HG03139 (cell line): ENCODE measurements around the gene NDUFA13.
"Not testable (repeated sequence)": the region's sequence is repeated elsewhere in the genome, so short reads cannot be mapped to it uniquely, and the experiment has no call there.

Experiments used
- ATAC-seq: cut with Tn5 transposase; IDR thresholded peaks from one replicate; pipeline ENCODE4 v1.9.1; 2021; ENCODE audit not compliant: unreplicated experiment

Gene NDUFA13

DNA sequence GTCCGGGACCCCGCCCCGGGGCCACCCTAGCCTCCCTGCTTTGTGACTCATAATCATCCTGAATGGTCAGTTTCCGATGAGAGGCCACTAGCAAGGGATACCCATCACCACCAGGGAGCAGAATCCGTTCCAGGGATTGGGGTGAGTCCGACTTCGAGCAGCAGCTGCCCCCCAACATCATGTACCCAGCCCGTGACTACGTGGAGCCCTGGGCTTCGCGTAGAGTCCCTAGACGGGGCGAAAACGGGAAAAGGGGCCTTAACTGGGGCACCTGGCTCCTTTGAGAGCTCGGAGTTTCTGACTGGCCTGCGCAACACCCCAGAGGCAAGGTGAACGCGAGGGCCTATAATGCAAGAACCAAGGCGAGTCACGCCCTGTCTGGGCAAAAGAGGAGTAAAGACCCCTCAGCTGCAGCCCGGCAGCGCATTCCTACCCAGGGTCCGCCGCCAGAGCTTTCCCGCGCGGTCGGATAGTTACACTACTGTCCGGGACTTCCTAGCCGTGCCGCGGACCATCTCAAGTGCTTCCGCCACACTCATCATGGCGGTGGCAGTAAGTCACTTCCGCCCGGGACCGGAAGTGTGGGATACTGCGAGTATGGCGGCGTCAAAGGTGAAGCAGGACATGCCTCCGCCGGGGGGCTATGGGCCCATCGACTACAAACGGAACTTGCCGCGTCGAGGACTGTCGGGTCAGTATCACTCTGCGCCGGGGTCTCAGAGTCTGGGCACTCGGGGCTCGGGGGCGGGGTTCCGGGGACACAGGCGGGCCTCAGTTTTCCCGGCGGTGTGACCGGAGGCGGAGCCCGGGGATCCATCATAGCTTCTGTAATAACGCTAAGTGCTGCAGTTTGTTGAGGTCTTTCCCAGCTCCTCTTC is at the start of gene NDUFA13:
NDUFA13 (plus strand) TSS at position 584 of the 878 bp plus-strand sequence; CDS start at position 598, 14 bp downstream.
- ATAC-seq = peak; percentile 80

- no peak for ATAC-seq
These were observed 47.5 kb upstream of the NDUFA13 start for GRCh38 chr19:19468424-19469050.

GRCh38 chr19:19470579-19470978 is 45.4 kb upstream of the NDUFA13 start:
- no peak for ATAC-seq

- ATAC-seq = no peak
These were observed 44.3 kb upstream of the NDUFA13 start for GRCh38 chr19:19471682-19472081.

DNA sequence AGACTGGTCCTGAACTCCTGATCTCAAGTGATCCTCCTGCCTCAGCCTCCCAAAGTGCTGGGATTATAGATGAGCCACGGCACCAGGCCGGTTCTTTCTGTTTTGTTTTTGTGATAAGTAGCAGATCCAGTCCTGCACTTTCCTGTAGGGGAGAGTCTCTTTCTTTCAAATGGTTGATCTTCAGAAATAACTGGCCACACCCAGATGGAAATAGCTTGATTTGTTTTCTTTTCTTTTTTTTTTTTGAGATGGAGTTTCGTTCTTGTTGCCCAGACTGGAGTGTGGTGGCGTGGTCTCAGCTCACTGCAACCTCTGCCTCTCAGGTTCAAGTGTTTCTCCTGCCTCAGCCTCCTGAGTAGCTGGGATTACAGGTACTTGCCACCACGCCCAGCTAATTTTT is 43.9 kb upstream of the NDUFA13 start:
- ATAC-seq = not testable (repeated sequence)

GRCh38 chr19:19475015-19475765 is 40.8 kb upstream of the NDUFA13 start:
- ATAC-seq = no peak

- no peak for ATAC-seq
These were observed 39.9 kb upstream of the NDUFA13 start for GRCh38 chr19:19475849-19476828.

- no peak for ATAC-seq
These were observed 38.2 kb upstream of the NDUFA13 start for GRCh38 chr19:19477705-19478383.

DNA sequence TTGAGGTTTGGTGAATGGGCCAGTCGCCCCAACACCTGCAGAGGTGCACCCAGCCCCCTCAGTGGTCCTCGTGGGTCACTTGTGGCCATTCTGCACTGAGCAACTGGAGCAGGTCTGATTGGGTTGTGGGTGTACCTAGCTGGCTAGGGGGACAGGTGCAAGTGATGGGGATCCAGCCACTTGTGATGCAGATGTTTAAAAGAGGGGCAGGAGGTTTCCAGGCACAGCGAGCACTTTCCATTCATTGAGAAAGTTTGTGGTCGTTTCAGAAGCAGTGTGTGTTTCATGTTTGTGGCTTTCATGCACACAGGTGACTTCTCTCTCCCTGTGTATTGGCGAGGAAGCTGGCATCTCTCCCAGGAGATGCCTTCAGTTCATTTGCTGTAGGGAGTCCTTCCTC is 35.3 kb upstream of the NDUFA13 start:
- ATAC-seq = no peak

- no peak for ATAC-seq
These were observed 33.0 kb upstream of the NDUFA13 start for GRCh38 chr19:19482809-19483596.

GRCh38 chr19:19485161-19485997 is 30.6 kb upstream of the NDUFA13 start:
- ATAC-seq = no peak

GRCh38 chr19:19485998-19486290 is 30.1 kb upstream of the NDUFA13 start:
- ATAC-seq = no peak

- ATAC-seq = no peak
These were observed 29.5 kb upstream of the NDUFA13 start for GRCh38 chr19:19486343-19487076.

GRCh38 chr19:19487077-19487949 is 28.7 kb upstream of the NDUFA13 start:
- no peak for ATAC-seq

DNA sequence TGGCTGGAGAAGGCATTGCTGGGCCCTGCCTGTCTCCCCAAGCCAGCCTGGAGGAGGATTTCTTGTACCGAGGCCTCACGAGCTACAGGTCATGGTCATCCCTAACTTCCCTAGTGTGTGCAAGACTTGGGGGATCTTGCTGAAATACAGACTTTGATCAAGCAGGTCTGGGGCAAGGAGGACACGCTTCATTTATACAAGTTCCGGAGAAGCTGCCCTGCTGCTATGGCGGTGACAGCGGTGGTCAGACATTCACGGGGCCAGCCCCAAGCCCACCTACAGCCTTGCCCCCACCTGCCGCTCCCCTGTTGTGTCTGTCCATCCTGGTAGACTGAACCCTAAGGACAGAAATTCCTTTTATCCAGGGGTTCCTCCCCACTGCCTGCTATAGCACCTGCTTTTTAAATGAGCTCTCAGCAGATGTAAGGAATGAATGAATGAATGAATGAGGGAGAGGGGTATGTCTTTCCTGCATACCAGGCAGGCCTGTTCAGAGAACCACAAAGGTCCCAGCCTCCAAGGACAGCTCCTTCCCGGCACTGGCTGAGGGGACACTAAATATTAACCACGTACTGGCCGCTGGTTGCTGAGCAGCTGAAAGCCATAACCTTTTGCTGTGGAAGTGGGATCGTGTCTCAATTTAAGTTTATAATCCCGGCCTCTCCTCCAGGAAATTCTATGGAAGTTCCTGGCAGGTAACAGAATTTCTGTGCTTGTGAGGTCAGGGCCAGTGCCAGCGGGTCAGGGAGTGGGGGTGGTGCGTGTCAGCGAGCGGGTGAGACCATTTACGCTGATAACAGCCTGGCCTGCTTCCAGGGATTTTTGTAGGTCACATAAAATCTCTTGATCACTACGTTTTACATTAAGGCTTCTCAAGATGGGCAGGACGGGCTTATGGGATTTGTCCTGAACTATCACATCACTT is 27.8 kb upstream of the NDUFA13 start:
- no peak for ATAC-seq
